DND-41 (cell line): Measurements from ENCODE around the gene SIPA1L3.
"Not testable (repeated sequence)": the region's sequence is repeated elsewhere in the genome, so short reads cannot be mapped to it uniquely, and the experiment has no call there.

Source experiments
- CTCF ChIP-seq: IDR thresholded peaks from 2 replicates; pipeline ENCODE4 v1.5.1; 2012; ENCODE audit warnings: borderline replicate concordance, low read length, moderate library complexity, mild to moderate bottlenecking; ENCODE audit not compliant: poor library complexity, severe bottlenecking; ENCODE audit errors: extremely low read depth
- EZH2 ChIP-seq: IDR thresholded peaks from 3 replicates; pipeline ENCODE4 v1.6.1; 2012; ENCODE audit warnings: borderline replicate concordance, low read depth, mild to moderate bottlenecking, moderate library complexity, low read length, inconsistent platforms; ENCODE audit not compliant: severe bottlenecking

GRCh38 chr19:38230506-38231133 is 323.6 kb downstream of the SIPA1L3 start:
- TF ChIP-seq CTCF, EZH2: not testable (repeated sequence)
